GM13977 (cell line): ENCODE data around the gene AIMP1.
"Not testable (repeated sequence)": the region's sequence is repeated elsewhere in the genome, so short reads cannot be mapped to it uniquely, and the experiment has no call there.

ENCODE experiments used
- DNase-seq: peaks from one replicate; pipeline ENCODE4 v3.0.0; 2012; ENCODE audit warnings: low spot score
- CTCF ChIP-seq: IDR thresholded peaks from 2 replicates; pipeline ENCODE4 v1.5.1; 2012; ENCODE audit warnings: mild to moderate bottlenecking, control low read depth; ENCODE audit not compliant: insufficient read depth; ENCODE audit errors: extremely low read depth, missing control alignments
- in situ Hi-C: fragments of 300-500 bp; cut with MboI; formaldehyde crosslinking; loops from one replicate; pipeline ENCODE4 v1.12.0; 2022; ENCODE audit warnings: low sequenced_read_pairs, low pct_unique_long_range_greater_than_20kb, mixed read lengths, inconsistent platforms; ENCODE audit not compliant: unreplicated experiment

AIMP1 gene

GRCh38 chr4:106316773-106317409, 541 bp downstream of the AIMP1 start:
- DNase-seq: no peak
- TF ChIP-seq CTCF: no peak
- in situ Hi-C loops: no loop called here

GRCh38 chr4:106317815-106318214, 1.5 kb downstream of the AIMP1 start:
- in situ Hi-C loops: no loop called here
- no peak for DNase-seq
- no peak for TF ChIP-seq CTCF

- TF ChIP-seq CTCF: no peak
- in situ Hi-C loops: no loop called here
- DNase-seq: no peak
Observed at GRCh38 chr4:106318511-106318910, 2.2 kb downstream of the AIMP1 start.

GRCh38 chr4:106320235-106320634, 3.9 kb downstream of the AIMP1 start:
- no peak for DNase-seq
- no peak for TF ChIP-seq CTCF
- in situ Hi-C loops: no loop called here

- in situ Hi-C loops, DNase-seq: not testable (repeated sequence)
Observed at GRCh38 chr4:106321168-106321567, 4.8 kb downstream of the AIMP1 start.

- in situ Hi-C loops: not testable (repeated sequence)
Observed at GRCh38 chr4:106321814-106322213, 5.5 kb downstream of the AIMP1 start.

GRCh38 chr4:106323119-106323518, 6.8 kb downstream of the AIMP1 start:
- no peak for TF ChIP-seq CTCF
- no peak for DNase-seq
- in situ Hi-C loops: no loop called here

More at GRCh38 chr4:106321814-106322213, 5.5 kb downstream of the AIMP1 start:
- DNase-seq: not testable (repeated sequence)

GRCh38 chr4:106325800-106326199, 9.4 kb downstream of the AIMP1 start:
- in situ Hi-C loops: no loop called here
- TF ChIP-seq CTCF: no peak
- no peak for DNase-seq
